Endothelial cell of umbilical vein (primary cell): ENCODE data around the gene CALML5. TPM values are rescaled to one million over a fixed set of nuclear protein-coding genes. Genes with fewer than 3 reads are reported as not detected.

Experiments
- BruUV-seq: library from RNA; stranded (reverse); fragments of 400-500 nt; replicated peaks from 2 replicates; lab custom pipeline; 2021; lab: Mats Ljungman, UMichigan
- CTCF ChIA-PET: fragments of 300-600, 350-600 bp; sonication (Branson Sonifier 250); formaldehyde crosslinking; loops from one replicate; lab custom pipeline; 2021; ENCODE audit warnings: antibody characterized with exemption, inconsistent platforms; lab: Charles Lee
- POLR2A ChIA-PET: fragments of 300-600, 350-600 bp; sonication (Branson Sonifier 250); formaldehyde crosslinking; loops from one replicate; lab custom pipeline; 2021; ENCODE audit warnings: antibody characterized with exemption, inconsistent platforms; lab: Charles Lee
- DNase-seq: peaks from one replicate; pipeline ENCODE4 v3.0.0-alpha.2; 2011; ENCODE audit warnings: low read depth, low spot score
- FAIRE-seq: peaks from 2 replicates; lab custom pipeline; 2011; peaks lifted over from hg19 to GRCh38; lab: Jason Lieb, UNC
- H2AFZ ChIP-seq: 2 replicates; pipeline ENCODE4 v1.6.0; 2012; ENCODE audit warnings: low read depth, low read length, control low read depth, inconsistent platforms
- H3K27ac ChIP-seq: 2 replicates; pipeline ENCODE4 v1.5.1; 2011; ENCODE audit warnings: low read depth, mild to moderate bottlenecking, control low read depth, low read length, moderate library complexity; ENCODE audit not compliant: insufficient read depth
- H3K27me3 ChIP-seq, 2 experiments: 2 replicates each; pipeline versions ENCODE4 v1.6.0 to v1.6.1; 2011; ENCODE audit warnings: low read length in 2 of 2, mixed read lengths in 1 of 2; ENCODE audit not compliant: control insufficient read depth in 2 of 2, insufficient read depth in 2 of 2
- H3K36me3 ChIP-seq, 2 experiments: 2 replicates in 1 of 2; 3 replicates in 1 of 2; pipeline ENCODE4 v1.5.1; 2011; ENCODE audit warnings: low read length in 2 of 2, mild to moderate bottlenecking in 1 of 2, moderate library complexity in 1 of 2; ENCODE audit not compliant: control insufficient read depth in 2 of 2, insufficient read depth in 2 of 2; ENCODE audit errors: extremely low read depth in 1 of 2
- H3K4me1 ChIP-seq: 3 replicates; pipeline ENCODE4 v1.5.1; 2011; ENCODE audit warnings: mild to moderate bottlenecking, low read length; ENCODE audit not compliant: control insufficient read depth, insufficient read depth; ENCODE audit errors: extremely low read depth
- H3K4me2 ChIP-seq: 2 replicates; pipeline ENCODE4 v1.6.1; 2011; ENCODE audit warnings: low read length, control low read depth, mixed read lengths; ENCODE audit not compliant: insufficient read depth
- H3K4me3 ChIP-seq, 3 experiments: fragments of 200-600 bp in 1 of 3; sonication (generic), shearing (Covaris generic) in 1 of 3; replicated peaks in 1 of 3; 2 replicates each; pipeline ENCODE4 v1.5.1; 2011 to 2016; ENCODE audit warnings: control low read depth in 3 of 3, low read length in 3 of 3, mild to moderate bottlenecking in 2 of 3, inconsistent platforms in 1 of 3, low read depth in 1 of 3, moderate library complexity in 1 of 3; ENCODE audit not compliant: insufficient read depth in 1 of 3
- H3K79me2 ChIP-seq: 2 replicates; pipeline ENCODE4 v1.6.0; 2012; ENCODE audit warnings: low read length, inconsistent platforms; ENCODE audit not compliant: control insufficient read depth, insufficient read depth
- H3K9ac ChIP-seq: replicated peaks from 2 replicates; pipeline ENCODE3; 2011; ENCODE audit warnings: low read length, control low read depth; ENCODE audit not compliant: insufficient read depth; ENCODE audit errors: extremely low read depth
- H3K9me1 ChIP-seq: replicated peaks from 3 replicates; pipeline ENCODE4 v1.6.0; 2011; ENCODE audit warnings: mild to moderate bottlenecking, low read length; ENCODE audit not compliant: control insufficient read depth, insufficient read depth; ENCODE audit errors: extremely low read depth
- H3K9me3 ChIP-seq: replicated peaks from 2 replicates; pipeline ENCODE4 v1.5.1; 2012; ENCODE audit warnings: low read length, inconsistent platforms; ENCODE audit not compliant: control insufficient read depth, insufficient read depth
- H4K20me1 ChIP-seq: replicated peaks from 2 replicates; pipeline ENCODE3; 2011; ENCODE audit warnings: mild to moderate bottlenecking, low read length; ENCODE audit not compliant: control insufficient read depth, insufficient read depth; ENCODE audit errors: extremely low read depth
- CTCF ChIP-seq, 2 donors: IDR thresholded peaks; 1 replicate in 1 of 2; 2 replicates in 1 of 2; pipeline ENCODE4 v1.5.1; 2011; ENCODE audit warnings: low read length in 2 of 2, mild to moderate bottlenecking in 2 of 2, moderate library complexity in 2 of 2, control low read depth in 1 of 2, inconsistent platforms in 1 of 2, low read depth in 1 of 2; ENCODE audit not compliant: insufficient read depth in 1 of 2; ENCODE audit errors: extremely low read depth in 1 of 2
- EZH2 ChIP-seq: IDR thresholded peaks from 2 replicates; pipeline ENCODE4 v1.6.1; 2012; ENCODE audit warnings: borderline replicate concordance, low read depth, mild to moderate bottlenecking, moderate library complexity, low read length, inconsistent platforms; ENCODE audit not compliant: severe bottlenecking
- FOS ChIP-seq: IDR thresholded peaks from 2 replicates; pipeline ENCODE4 v1.6.1; 2011; ENCODE audit warnings: mild to moderate bottlenecking, low read length, moderate library complexity, borderline replicate concordance; ENCODE audit not compliant: insufficient read depth
- GATA2 ChIP-seq: IDR thresholded peaks from 2 replicates; pipeline ENCODE4 v1.7.0; 2011; ENCODE audit warnings: low read depth, mild to moderate bottlenecking, moderate library complexity, mixed read lengths, low read length; ENCODE audit not compliant: insufficient read length, insufficient read depth
- JUN ChIP-seq: IDR thresholded peaks from 2 replicates; pipeline ENCODE4 v1.6.1; 2011; ENCODE audit warnings: borderline replicate concordance, low read depth; ENCODE audit not compliant: insufficient read length, insufficient read depth
- MAX ChIP-seq: IDR thresholded peaks from 2 replicates; pipeline ENCODE4 v1.6.1; 2011; ENCODE audit not compliant: insufficient read depth, insufficient read length
- MYC ChIP-seq: IDR thresholded peaks from one replicate; pipeline ENCODE4 v1.6.1; 2011; ENCODE audit warnings: mild to moderate bottlenecking, low read depth, low read length
- POLR2A ChIP-seq: IDR thresholded peaks from 2 replicates; pipeline ENCODE4 v1.6.1; 2012; ENCODE audit warnings: low read depth, mild to moderate bottlenecking, control low read depth, low read length
- POLR2AphosphoS5 ChIP-seq: IDR thresholded peaks from 2 replicates; pipeline ENCODE4 v1.6.1; 2012; ENCODE audit warnings: low read depth, mild to moderate bottlenecking, control low read depth, low read length, moderate library complexity; ENCODE audit not compliant: insufficient read depth
- dilution Hi-C: fragments of 300-500 bp; cut with MboI; formaldehyde crosslinking; loops from one replicate; pipeline ENCODE4 v1.15.0; 2019; ENCODE audit warnings: low sequenced_read_pairs; ENCODE audit not compliant: extremely low pct_ligation_motif_present
- intact Hi-C: fragments of 100-400 bp; cut with micrococcal nuclease; formaldehyde crosslinking; loops from one replicate; pipeline ENCODE4 v1.10.0; 2022
- polyA plus RNA-seq, 4 experiments: library from polyadenylated mRNA; depleted of rRNA in 3 of 4; stranded (reverse) in 3 of 4; unstranded in 1 of 4; fragments of >200 nt; gene quantifications; 2 replicates each; pipeline versions ENCODE4 v1.2.1 to v1.2.3, GENCODE V29; 2011 to 2012; ENCODE audit warnings: missing spikeins in 1 of 4
- total RNA-seq: library from RNA; stranded (reverse); gene quantifications from 2 replicates; pipeline ENCODE4 v1.2.3, GENCODE V29; 2021

The CALML5 gene
- total and polyA plus RNA-seq, 2 donors (not counting 3 experiments of a cell fraction or from before 2014, with no cell fraction given) = not detected

- FAIRE-seq (no peak), DNase-seq (no peak)
- Histone ChIP-seq H3K36me3 (no peaks in the 10 kb centered on the region), H4K20me1 (no peaks in the 10 kb centered on the region), H3K27ac (no peak overlapping the region), H3K4me2 (no peak overlapping the region), H3K9ac (no peak overlapping the region), H3K9me3 (no peaks in the 10 kb centered on the region), H3K79me2 (no peaks in the 10 kb centered on the region), H3K4me3 (no peak overlapping the region), H3K27me3 (peaks cover 0 to 2% of the 10 kb centered on the region in 2 experiments), H2AFZ (no peak overlapping the region), H3K4me1 (no peaks in the 10 kb centered on the region), H3K9me1 (no peaks in the 10 kb centered on the region)
- intact Hi-C loops (no loop called here), dilution Hi-C loops (no loop called here)
- CTCF ChIA-PET = no interaction called here
- TF ChIP-seq CTCF (IDR thresholded peaks at IDR 0.05; ENCODE audit: extremely low read depth in 1 of 2, insufficient read depth in 1 of 2, low read depth in 1 of 2, low read length in 2 of 2) = no peak
- TF ChIP-seq FOS = no peak
- TF ChIP-seq JUN = no peak
- no peak for TF ChIP-seq POLR2AphosphoS5
- no peak for TF ChIP-seq GATA2
- TF ChIP-seq POLR2A = no peak
- TF ChIP-seq MYC = no peak
- no peak for TF ChIP-seq EZH2
- TF ChIP-seq MAX = no peak
- no TSS peak for BruUV-seq
- POLR2A ChIA-PET = no interaction called here
Observed at GRCh38 chr10:5482016-5482415, 17.4 kb downstream of the CALML5 start.
